Suprapubic skin (tissue), 4 donors: ENCODE measurements around the gene CPN2. TPM values are rescaled to one million over a fixed set of nuclear protein-coding genes. Genes with fewer than 3 reads are reported as not detected.

Source experiments
- DNase-seq, 2 donors: peaks; one replicate each; pipeline ENCODE4 v3.0.0-alpha.2; 2019; ENCODE audit warnings: low spot score in 2 of 2
- H3K27ac ChIP-seq: fragments of 200-600 bp; sonication (generic); one replicate; pipeline ENCODE4 v1.5.1; 2019
- H3K27me3 ChIP-seq: fragments of 200-600 bp; sonication (generic); one replicate; pipeline ENCODE4 v1.5.1; 2019
- H3K36me3 ChIP-seq: fragments of 200-600 bp; sonication (generic); one replicate; pipeline ENCODE4 v1.5.1; 2019
- H3K4me1 ChIP-seq: fragments of 200-600 bp; sonication (generic); one replicate; pipeline ENCODE4 v1.5.1; 2019
- H3K4me3 ChIP-seq: fragments of 200-600 bp; sonication (generic); one replicate; pipeline ENCODE4 v1.5.1; 2019; ENCODE audit warnings: mild to moderate bottlenecking
- H3K9me3 ChIP-seq: fragments of 200-600 bp; sonication (generic); one replicate; pipeline ENCODE4 v1.5.1; 2019
- EP300 ChIP-seq: sonication (generic); formaldehyde crosslinking; IDR thresholded peaks from one replicate; pipeline ENCODE4 v1.6.1; 2017; ENCODE audit warnings: antibody characterized with exemption
- POLR2A ChIP-seq, 2 donors: fragments of 450-650 bp; IDR thresholded peaks; one replicate each; pipeline ENCODE4 v1.6.1; 2017; ENCODE audit warnings: antibody characterized with exemption in 2 of 2, mild to moderate bottlenecking in 2 of 2, moderate library complexity in 2 of 2
- POLR2AphosphoS5 ChIP-seq, 3 donors: sonication (generic); formaldehyde crosslinking; IDR thresholded peaks; one replicate each; pipeline ENCODE4 v1.6.1; 2017; ENCODE audit warnings: antibody characterized with exemption in 3 of 3
- WGBS: methylation state at CpG from one replicate; pipeline ENCODE4 v1.1.5; 2018; 5-methylcytosine and 5-hydroxymethylcytosine counted together
- total RNA-seq, 4 donors: library from RNA; depleted of rRNA; stranded (reverse); fragments of >200 nt; gene quantifications; one replicate each; pipeline ENCODE4 v1.1.0, GENCODE V29; 2016
- TF ChIP-seq, protein P1 (sequence below), 2 donors: fragments of 200-600 bp in 1 of 2; fragments of 450-650 bp in 1 of 2; sonication (generic) in 1 of 2; IDR thresholded peaks; one replicate each; pipeline ENCODE4 v1.5.1; 2016 to 2019; ENCODE audit warnings: antibody characterized with exemption in 2 of 2, mild to moderate bottlenecking in 1 of 2, moderate library complexity in 1 of 2

The CPN2 gene
- total RNA-seq, 4 donors from 2014 or later = not detected

DNA sequence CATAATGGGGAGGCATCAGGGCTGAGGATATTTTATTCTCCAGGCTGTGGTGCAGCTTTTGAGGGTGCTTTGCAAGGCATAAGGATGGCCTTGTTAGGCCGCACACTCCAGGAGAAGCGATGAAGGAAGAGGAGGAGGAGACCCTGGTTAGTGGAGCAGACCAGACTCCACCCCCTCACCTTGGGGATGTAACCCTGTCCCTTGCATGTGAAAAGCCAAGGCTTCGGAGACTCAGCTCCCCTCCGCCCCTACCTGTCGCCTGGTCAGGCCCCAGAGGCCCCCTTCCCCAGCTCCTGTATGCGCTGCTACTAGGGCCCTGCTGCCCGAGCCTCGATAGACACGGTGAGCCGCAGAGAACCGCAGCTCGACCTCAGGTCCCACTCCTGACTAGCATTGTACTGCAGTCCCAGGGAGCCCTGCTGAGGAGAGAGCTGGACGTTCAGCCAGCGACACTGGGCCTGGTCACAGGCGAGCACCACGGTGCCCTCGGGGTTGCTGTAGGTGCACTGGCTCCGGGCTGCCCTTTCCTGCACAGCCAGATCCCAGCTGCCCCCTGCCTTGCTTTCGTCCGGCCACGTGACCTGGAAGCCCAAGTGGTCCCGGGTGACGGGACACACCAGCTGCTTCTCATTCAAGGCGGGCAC is 10.2 kb downstream of the CPN2 start:
- H3K36me3 ChIP-seq = no peaks in the 10 kb centered on the region
- H3K27me3 ChIP-seq = peaks cover 6% of the 10 kb centered on the region
- no peaks in the 10 kb centered on the region for H3K9me3 ChIP-seq
- no peak for DNase-seq
- H3K4me1 ChIP-seq = no peaks in the 10 kb centered on the region
- no peak overlapping the region for H3K27ac ChIP-seq
- TF ChIP-seq, protein P1, sequence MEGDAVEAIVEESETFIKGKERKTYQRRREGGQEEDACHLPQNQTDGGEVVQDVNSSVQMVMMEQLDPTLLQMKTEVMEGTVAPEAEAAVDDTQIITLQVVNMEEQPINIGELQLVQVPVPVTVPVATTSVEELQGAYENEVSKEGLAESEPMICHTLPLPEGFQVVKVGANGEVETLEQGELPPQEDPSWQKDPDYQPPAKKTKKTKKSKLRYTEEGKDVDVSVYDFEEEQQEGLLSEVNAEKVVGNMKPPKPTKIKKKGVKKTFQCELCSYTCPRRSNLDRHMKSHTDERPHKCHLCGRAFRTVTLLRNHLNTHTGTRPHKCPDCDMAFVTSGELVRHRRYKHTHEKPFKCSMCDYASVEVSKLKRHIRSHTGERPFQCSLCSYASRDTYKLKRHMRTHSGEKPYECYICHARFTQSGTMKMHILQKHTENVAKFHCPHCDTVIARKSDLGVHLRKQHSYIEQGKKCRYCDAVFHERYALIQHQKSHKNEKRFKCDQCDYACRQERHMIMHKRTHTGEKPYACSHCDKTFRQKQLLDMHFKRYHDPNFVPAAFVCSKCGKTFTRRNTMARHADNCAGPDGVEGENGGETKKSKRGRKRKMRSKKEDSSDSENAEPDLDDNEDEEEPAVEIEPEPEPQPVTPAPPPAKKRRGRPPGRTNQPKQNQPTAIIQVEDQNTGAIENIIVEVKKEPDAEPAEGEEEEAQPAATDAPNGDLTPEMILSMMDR (IDR thresholded peaks at IDR 0.05) = no peak
- TF ChIP-seq POLR2A (IDR thresholded peaks at IDR 0.05) = no peak
- no peak for TF ChIP-seq EP300
- 96% methylated on average over 9 of the region's 24 CpGs for WGBS
- no peak overlapping the region for H3K4me3 ChIP-seq

DNA sequence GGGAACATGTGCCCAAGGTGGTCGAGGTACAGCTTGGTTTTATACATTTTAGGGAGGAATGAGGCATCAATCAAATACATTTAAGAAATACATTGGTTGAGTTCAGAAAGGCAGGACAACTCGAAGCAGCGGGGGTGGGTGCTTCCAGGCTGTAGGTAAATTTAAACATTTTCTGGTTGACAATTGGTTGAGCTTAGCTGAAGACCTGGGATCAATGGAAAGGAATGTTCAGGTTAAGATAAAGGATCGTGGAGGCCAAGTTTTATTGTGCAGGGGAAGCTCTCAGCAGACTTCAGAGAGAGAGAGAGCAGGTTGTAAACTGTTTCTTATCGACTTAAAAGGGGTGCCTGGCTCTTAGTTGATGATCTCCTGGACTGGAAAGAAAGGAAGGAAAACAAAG is 11.3 kb downstream of the CPN2 start:
- Histone ChIP-seq H3K4me3 (no peak overlapping the region), H3K9me3 (no peaks in the 10 kb centered on the region), H3K4me1 (no peaks in the 10 kb centered on the region), H3K27me3 (peaks cover 6% of the 10 kb centered on the region), H3K36me3 (no peaks in the 10 kb centered on the region), H3K27ac (no peak overlapping the region)
- DNase-seq = no peak
- TF ChIP-seq EP300 = no peak
- TF ChIP-seq, protein P1 (IDR thresholded peaks at IDR 0.05) = no peak
- TF ChIP-seq POLR2A (IDR thresholded peaks at IDR 0.05) = no peak
- no peak for TF ChIP-seq POLR2AphosphoS5 (IDR thresholded peaks at IDR 0.05)
- 72% methylated on average over 5 of the region's 5 CpGs for WGBS

DNA sequence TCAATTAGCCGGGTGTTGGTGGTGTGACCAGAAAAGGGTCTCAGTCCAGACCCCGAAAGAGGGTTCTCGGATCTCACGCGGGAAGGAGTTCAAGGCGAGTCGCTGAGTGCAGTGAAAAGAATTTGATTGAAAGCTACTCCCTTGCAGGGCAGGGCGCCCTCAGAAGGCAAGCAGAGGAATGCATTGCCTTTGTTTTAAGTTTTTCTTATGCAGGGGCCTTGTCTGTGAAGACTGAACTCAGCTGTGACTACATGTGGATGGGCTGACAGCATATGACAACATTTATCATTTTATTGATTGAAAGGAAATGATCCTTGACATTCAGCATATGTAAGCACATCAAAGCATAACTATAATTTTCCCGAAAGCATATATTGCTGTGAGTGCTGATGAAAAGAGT is 11.8 kb downstream of the CPN2 start:
- 89% methylated on average over 9 of the region's 9 CpGs for WGBS
- Histone ChIP-seq H3K4me1 (no peaks in the 10 kb centered on the region), H3K27ac (no peak overlapping the region), H3K27me3 (peaks cover 6% of the 10 kb centered on the region), H3K36me3 (no peaks in the 10 kb centered on the region), H3K4me3 (no peak overlapping the region), H3K9me3 (no peaks in the 10 kb centered on the region)
- TF ChIP-seq EP300 (no peak), POLR2A (IDR thresholded peaks at IDR 0.05) (no peak), POLR2AphosphoS5 (IDR thresholded peaks at IDR 0.05) (no peak)
- TF ChIP-seq, protein P1 (IDR thresholded peaks at IDR 0.05) = no peak
- DNase-seq = no peak

DNA sequence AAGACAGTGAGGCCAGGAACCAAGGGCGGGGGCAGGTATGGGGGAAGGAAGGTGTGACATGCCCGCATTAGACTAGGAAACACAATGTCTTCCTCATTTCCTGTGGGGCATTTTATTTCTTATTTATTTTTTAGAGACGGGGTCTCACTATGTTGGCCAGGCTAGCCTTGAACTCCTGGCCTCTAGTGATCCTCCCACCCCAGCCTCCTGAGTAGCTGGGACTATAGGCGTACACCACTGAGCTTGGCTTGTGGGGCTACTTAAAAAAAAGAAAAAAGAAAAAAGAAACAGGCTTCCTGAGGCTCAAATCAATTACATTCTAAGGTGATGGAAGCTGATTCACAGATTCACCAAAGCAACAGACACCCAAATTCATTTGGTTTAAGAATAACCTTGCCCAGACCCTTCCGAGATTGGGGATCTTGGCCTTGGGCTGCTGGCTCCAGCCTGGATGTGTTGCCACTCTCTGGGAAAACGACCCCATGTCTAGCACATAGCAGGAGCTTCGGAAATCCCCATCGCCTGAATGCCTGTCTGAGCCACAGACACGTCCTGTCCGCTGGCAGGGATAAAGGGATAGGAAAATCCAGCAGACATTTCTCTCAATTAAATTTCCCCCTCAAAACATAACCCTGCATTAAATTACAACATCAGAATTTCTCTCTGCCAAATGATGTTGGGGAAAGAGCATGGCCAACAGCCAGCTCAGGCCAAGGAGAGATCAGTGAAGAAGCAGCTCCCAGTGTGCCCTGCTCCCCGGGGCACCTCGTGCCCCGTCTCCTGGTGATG is 13.0 kb downstream of the CPN2 start:
- peaks cover 6% of the 10 kb centered on the region for H3K27me3 ChIP-seq
- no peak overlapping the region for H3K27ac ChIP-seq
- H3K36me3 ChIP-seq = no peaks in the 10 kb centered on the region
- H3K4me1 ChIP-seq = peaks cover 6% of the 10 kb centered on the region
- DNase-seq = no peak
- no peak for TF ChIP-seq POLR2A (IDR thresholded peaks at IDR 0.05)
- TF ChIP-seq, protein P1 (IDR thresholded peaks at IDR 0.05) = no peak
- no peak for TF ChIP-seq EP300
- TF ChIP-seq POLR2AphosphoS5 (IDR thresholded peaks at IDR 0.05) = no peak
- no peaks in the 10 kb centered on the region for H3K9me3 ChIP-seq
- H3K4me3 ChIP-seq = no peak overlapping the region
- 74% methylated on average over 13 of the region's 13 CpGs for WGBS

DNA sequence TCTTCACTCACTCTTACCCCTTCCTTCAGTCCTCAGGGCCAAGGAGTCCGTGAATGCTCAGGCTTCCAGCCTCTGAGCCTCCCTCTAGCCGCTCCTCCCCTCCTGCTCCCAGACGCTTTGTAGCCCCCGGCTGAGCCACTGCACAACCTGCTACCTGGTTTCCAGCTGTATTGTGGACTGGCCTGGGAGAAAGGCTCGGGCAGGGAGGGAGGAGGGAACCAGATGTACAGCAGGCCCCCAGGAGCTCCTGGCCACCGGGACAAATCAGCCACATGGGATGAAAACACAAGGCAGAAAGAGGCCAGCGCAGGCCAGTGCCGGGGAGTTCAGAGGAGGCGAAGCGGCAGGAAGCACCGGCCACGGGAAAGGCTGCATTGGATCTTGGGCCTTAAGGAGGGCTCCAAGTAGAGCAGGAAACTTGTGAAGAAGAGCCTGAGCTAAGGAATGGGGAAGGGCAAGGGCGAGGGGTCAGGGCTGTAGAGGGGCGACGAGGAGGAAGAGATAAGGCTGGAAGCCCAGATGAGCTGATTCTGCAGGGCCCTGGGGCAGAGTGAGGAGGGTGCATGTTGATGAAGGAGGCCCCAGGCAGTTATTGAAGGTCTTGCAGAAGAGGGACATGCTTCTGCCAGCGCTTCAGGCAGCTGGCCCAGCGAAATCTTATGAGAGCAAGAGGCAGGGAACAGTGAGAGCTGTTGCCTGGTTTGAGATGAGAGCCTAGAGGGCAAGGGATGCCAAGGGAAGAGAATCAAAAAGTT is 14.3 kb downstream of the CPN2 start:
- no peak overlapping the region for H3K27ac ChIP-seq
- DNase-seq = no peak
- TF ChIP-seq EP300 (no peak), POLR2AphosphoS5 (IDR thresholded peaks at IDR 0.05) (no peak), POLR2A (IDR thresholded peaks at IDR 0.05) (no peak)
- TF ChIP-seq, protein P1 (IDR thresholded peaks at IDR 0.05) = no peak
- no peaks in the 10 kb centered on the region for H3K36me3 ChIP-seq
- H3K4me3 ChIP-seq = no peak overlapping the region
- peaks cover 17% of the 10 kb centered on the region for H3K4me1 ChIP-seq
- 91% methylated on average over 17 of the region's 17 CpGs for WGBS
- H3K9me3 ChIP-seq = no peaks in the 10 kb centered on the region
- H3K27me3 ChIP-seq = peaks cover 10% of the 10 kb centered on the region
